Mesendoderm (in vitro differentiated cells): ENCODE measurements around the gene ENDOV.

Experiments used
- DNase-seq: peaks from one replicate; pipeline ENCODE4 v3.0.0; 2013
- H2AK5ac ChIP-seq: 2 replicates; pipeline ENCODE4 v1.6.1; 2013; ENCODE audit warnings: low read length, inconsistent platforms
- H2BK120ac ChIP-seq: 2 replicates; pipeline ENCODE4 v1.6.1; 2013; ENCODE audit warnings: low read depth, mild to moderate bottlenecking, low read length, moderate library complexity, mixed read lengths
- H2BK15ac ChIP-seq: replicated peaks from 2 replicates; pipeline ENCODE4 v1.6.1; 2013; ENCODE audit warnings: low read depth, mild to moderate bottlenecking, moderate library complexity
- H2BK5ac ChIP-seq: 2 replicates; pipeline ENCODE4 v1.6.1; 2013; ENCODE audit warnings: low read length, inconsistent platforms
- H3K18ac ChIP-seq: 2 replicates; pipeline ENCODE4 v1.6.1; 2013; ENCODE audit warnings: mild to moderate bottlenecking, low read length, mixed read lengths
- H3K23ac ChIP-seq: one replicate; pipeline ENCODE4 v1.6.1; 2013; ENCODE audit warnings: low read length
- H3K27ac ChIP-seq: 2 replicates; pipeline ENCODE4 v1.5.1; 2013; ENCODE audit warnings: low read depth, mild to moderate bottlenecking, inconsistent platforms, low read length, moderate library complexity
- H3K27me3 ChIP-seq: 2 replicates; pipeline ENCODE4 v1.6.1; 2013; ENCODE audit warnings: low read length, control low read depth, mild to moderate bottlenecking, inconsistent platforms; ENCODE audit not compliant: insufficient read depth, poor library complexity
- H3K36me3 ChIP-seq: 2 replicates; pipeline ENCODE4 v1.6.1; 2013; ENCODE audit warnings: low read length, inconsistent platforms; ENCODE audit not compliant: control insufficient read depth, insufficient read depth
- H3K4ac ChIP-seq: one replicate; pipeline ENCODE4 v1.6.1; 2013; ENCODE audit warnings: low read depth, mild to moderate bottlenecking, low read length, moderate library complexity
- H3K4me1 ChIP-seq: 2 replicates; pipeline ENCODE4 v1.6.1; 2013; ENCODE audit warnings: low read depth, low read length, inconsistent platforms; ENCODE audit not compliant: control insufficient read depth
- H3K4me2 ChIP-seq: 2 replicates; pipeline ENCODE4 v1.6.1; 2013; ENCODE audit warnings: low read length
- H3K4me3 ChIP-seq: 2 replicates; pipeline ENCODE4 v1.5.1; 2013; ENCODE audit warnings: mild to moderate bottlenecking, low read length
- H3K56ac ChIP-seq: one replicate; pipeline ENCODE4 v1.6.1; 2013; ENCODE audit warnings: low read length
- H3K79me1 ChIP-seq: 2 replicates; pipeline ENCODE4 v1.6.1; 2013; ENCODE audit warnings: low read length, inconsistent platforms
- H3K79me2 ChIP-seq: 2 replicates; pipeline ENCODE4 v1.6.1; 2013; ENCODE audit warnings: mild to moderate bottlenecking, low read length; ENCODE audit not compliant: control insufficient read depth, insufficient read depth
- H3K9ac ChIP-seq: 2 replicates; pipeline ENCODE4 v1.6.1; 2013; ENCODE audit warnings: low read length, inconsistent platforms
- H4K5ac ChIP-seq: one replicate; pipeline ENCODE4 v1.6.1; 2013; ENCODE audit warnings: low read length
- H4K8ac ChIP-seq: one replicate; pipeline ENCODE4 v1.6.1; 2013; ENCODE audit warnings: low read depth, mild to moderate bottlenecking, control low read depth, low read length, moderate library complexity
- WGBS: extraction: QIAGEN DNeasy Blood & Tissue Kit; methylation state at CpG from one replicate; pipeline ENCODE4 v1.1.7; 2013; ENCODE audit warnings: low lambda C conversion rate, missing lambda C conversion rate; ENCODE audit not compliant: insufficient coverage; ENCODE audit errors: extremely low coverage; 5-methylcytosine and 5-hydroxymethylcytosine counted together

ENDOV gene

GRCh38 chr17:80476877-80477646 lies 62.1 kb downstream of the ENDOV start:
- Histone ChIP-seq H3K4ac (no peak overlapping the region), H3K27me3 (peaks cover 61% of the 10 kb centered on the region), H3K9ac (no peak overlapping the region), H2BK5ac (no peak overlapping the region), H3K79me1 (no peaks in the 10 kb centered on the region), H2BK15ac (no peak overlapping the region), H3K4me3 (no peak overlapping the region), H2BK120ac (no peak overlapping the region), H3K4me2 (no peak overlapping the region), H3K56ac (no peak overlapping the region), H3K36me3 (no peaks in the 10 kb centered on the region), H3K79me2 (no peaks in the 10 kb centered on the region), H3K23ac (no peak overlapping the region), H3K4me1 (no peaks in the 10 kb centered on the region), H4K8ac (no peak overlapping the region), H3K18ac (no peak overlapping the region), H4K5ac (no peak overlapping the region), H2AK5ac (no peak overlapping the region), H3K27ac (no peak overlapping the region)
- no CpG with 5 or more reads among the region's 84 CpGs for WGBS
- no peak for DNase-seq

DNA sequence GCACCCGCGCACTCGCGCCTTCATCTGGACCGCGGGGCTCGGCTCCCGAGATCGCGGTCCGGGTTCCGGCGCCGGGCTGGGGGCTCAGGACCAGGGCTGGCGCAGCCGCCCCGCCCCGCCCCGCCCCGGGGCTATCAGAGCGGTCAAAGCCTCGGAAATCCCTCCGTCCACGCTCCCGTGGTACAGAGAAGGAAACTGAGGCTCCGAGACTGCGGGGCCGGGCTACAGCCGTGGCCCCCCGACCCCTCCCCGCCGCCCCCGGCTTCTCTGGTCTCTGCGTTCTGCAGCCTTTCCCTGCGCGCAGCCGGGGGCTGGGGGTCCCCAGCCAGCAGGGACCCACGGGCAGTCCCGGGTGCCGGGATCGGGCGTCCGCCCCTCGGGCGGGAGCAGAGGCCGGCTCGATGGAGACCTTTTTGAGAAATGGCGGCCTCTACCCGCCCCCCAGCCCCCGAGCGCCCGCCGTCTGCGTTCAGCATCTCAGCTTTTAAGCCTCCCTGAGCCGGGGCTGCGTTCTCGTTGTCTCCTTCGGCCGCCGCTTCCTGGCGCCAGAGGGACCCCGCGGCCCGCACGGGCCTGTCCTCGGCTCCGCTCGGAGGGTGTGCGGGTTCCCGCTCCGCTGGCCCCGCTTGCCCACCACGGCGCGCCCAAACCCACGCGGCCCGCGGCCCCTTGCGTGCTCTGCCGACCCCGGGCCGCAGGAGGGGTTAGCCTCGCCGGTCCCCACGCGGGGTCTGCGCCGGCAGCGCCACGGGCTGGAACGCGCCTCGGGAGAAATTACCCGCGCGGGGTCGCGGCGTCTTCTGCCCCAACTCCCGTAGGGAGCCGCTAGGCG lies 62.9 kb downstream of the ENDOV start:
- Histone ChIP-seq H3K4me3 (no peak overlapping the region), H3K36me3 (no peaks in the 10 kb centered on the region), H3K4me2 (peak overlapping the region; percentile 2), H4K5ac (no peak overlapping the region), H3K56ac (no peak overlapping the region), H2AK5ac (no peak overlapping the region), H3K27me3 (peaks cover 59% of the 10 kb centered on the region), H3K4me1 (no peaks in the 10 kb centered on the region), H3K9ac (no peak overlapping the region), H2BK5ac (no peak overlapping the region), H3K4ac (no peak overlapping the region), H3K79me2 (no peaks in the 10 kb centered on the region), H2BK15ac (no peak overlapping the region), H3K79me1 (no peaks in the 10 kb centered on the region), H3K18ac (no peak overlapping the region), H3K27ac (no peak overlapping the region), H4K8ac (no peak overlapping the region), H2BK120ac (no peak overlapping the region), H3K23ac (no peak overlapping the region)
- DNase-seq, result peak; percentile 74
- no CpG with 5 or more reads among the region's 103 CpGs for WGBS

DNA sequence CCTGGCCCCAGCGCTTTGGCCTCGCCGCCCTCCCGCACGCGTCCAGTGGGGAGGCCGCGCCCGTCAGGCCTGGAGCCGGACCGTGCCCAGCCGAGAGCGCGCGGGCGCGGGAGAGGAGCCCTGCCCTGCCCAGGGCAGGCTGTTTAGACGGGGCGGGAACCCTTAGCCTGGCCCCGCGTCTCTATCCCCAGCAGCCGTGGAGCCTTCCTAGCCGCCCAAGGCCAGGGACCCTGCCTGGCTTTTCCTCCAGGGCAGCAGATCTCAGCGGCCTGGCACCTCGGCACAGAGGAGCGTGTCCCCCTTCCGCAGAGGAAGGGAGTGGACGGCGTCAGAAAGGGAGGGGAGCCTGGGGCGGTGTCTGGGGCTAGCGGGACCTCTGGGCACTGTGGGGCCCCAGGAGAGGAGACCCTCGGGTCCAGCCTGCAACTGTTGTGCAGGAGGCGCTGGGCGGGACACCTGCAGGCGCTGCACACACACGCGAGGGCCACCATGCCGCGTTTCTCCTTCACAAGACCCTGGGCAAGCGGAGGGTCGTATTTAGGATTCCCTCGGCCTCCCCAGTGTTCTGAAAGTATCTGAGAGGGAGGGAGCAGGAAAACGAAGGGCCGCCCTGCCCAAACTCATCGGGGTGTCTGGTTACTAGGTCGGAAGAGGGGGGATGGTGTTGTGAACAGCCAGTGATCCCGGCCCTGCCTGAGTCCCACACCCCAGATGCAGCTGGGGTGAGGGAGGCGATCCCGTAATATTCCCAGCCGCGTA lies 63.7 kb downstream of the ENDOV start:
- Histone ChIP-seq H3K27me3 (peaks cover 54% of the 10 kb centered on the region), H3K79me1 (no peaks in the 10 kb centered on the region), H2AK5ac (no peak overlapping the region), H3K4me3 (no peak overlapping the region), H3K79me2 (no peaks in the 10 kb centered on the region), H4K8ac (no peak overlapping the region), H3K36me3 (no peaks in the 10 kb centered on the region), H3K4me1 (no peaks in the 10 kb centered on the region), H3K4me2 (peak overlapping the region; percentile 2), H2BK120ac (no peak overlapping the region), H3K23ac (no peak overlapping the region), H3K4ac (no peak overlapping the region), H3K27ac (no peak overlapping the region), H4K5ac (no peak overlapping the region), H3K56ac (no peak overlapping the region), H3K9ac (no peak overlapping the region), H2BK15ac (no peak overlapping the region), H2BK5ac (no peak overlapping the region), H3K18ac (no peak overlapping the region)
- DNase-seq, result no peak
- WGBS, result no CpG with 5 or more reads among the region's 51 CpGs

- H3K4me3 ChIP-seq, result no peak overlapping the region
- no peak overlapping the region for H3K4ac ChIP-seq
- peaks cover 51% of the 10 kb centered on the region for H3K27me3 ChIP-seq
- H2AK5ac ChIP-seq, result no peak overlapping the region
- no peak overlapping the region for H4K5ac ChIP-seq
- no peaks in the 10 kb centered on the region for H3K36me3 ChIP-seq
- WGBS, result no CpG with 5 or more reads among the region's 9 CpGs
- H2BK5ac ChIP-seq, result no peak overlapping the region
- no peak overlapping the region for H3K4me2 ChIP-seq
- H2BK15ac ChIP-seq, result no peak overlapping the region
- H4K8ac ChIP-seq, result no peak overlapping the region
- no peak overlapping the region for H3K23ac ChIP-seq
- H2BK120ac ChIP-seq, result no peak overlapping the region
- H3K27ac ChIP-seq, result no peak overlapping the region
- no peak overlapping the region for H3K56ac ChIP-seq
- no peaks in the 10 kb centered on the region for H3K79me2 ChIP-seq
- DNase-seq, result no peak
- H3K79me1 ChIP-seq, result no peaks in the 10 kb centered on the region
- H3K4me1 ChIP-seq, result no peaks in the 10 kb centered on the region
- no peak overlapping the region for H3K9ac ChIP-seq
- H3K18ac ChIP-seq, result no peak overlapping the region
Observed at GRCh38 chr17:80479246-80479566, 64.2 kb downstream of the ENDOV start.

- no peak for DNase-seq
- Histone ChIP-seq H3K79me1 (no peaks in the 10 kb centered on the region), H2BK5ac (no peak overlapping the region), H3K23ac (no peak overlapping the region), H3K4ac (no peak overlapping the region), H3K4me3 (no peak overlapping the region), H2BK15ac (no peak overlapping the region), H3K27me3 (peaks cover 41% of the 10 kb centered on the region), H3K36me3 (no peaks in the 10 kb centered on the region), H4K5ac (no peak overlapping the region), H3K4me2 (no peak overlapping the region), H3K9ac (no peak overlapping the region), H3K4me1 (no peaks in the 10 kb centered on the region), H2BK120ac (no peak overlapping the region), H2AK5ac (no peak overlapping the region), H3K27ac (no peak overlapping the region), H3K18ac (no peak overlapping the region), H3K56ac (no peak overlapping the region), H4K8ac (no peak overlapping the region), H3K79me2 (no peaks in the 10 kb centered on the region)
- WGBS, result no CpG with 5 or more reads among the region's 7 CpGs
Observed at GRCh38 chr17:80480248-80480647, 65.3 kb downstream of the ENDOV start.
